Measurements from ENCODE around the gene TUT1.
"Not testable (repeated sequence)": the region's sequence is repeated elsewhere in the genome, so short reads cannot be mapped to it uniquely, and the experiment has no call there.

TUT1 gene

GRCh38 chr11:62604460-62605120 lies 13.3 kb upstream of the TUT1 start:
- DNase-seq (ENCODE audit: low spot score) = peak; percentile 40

- no peak for DNase-seq (ENCODE audit: low spot score)
Observed at GRCh38 chr11:62603776-62604299, 12.5 kb upstream of the TUT1 start.

- DNase-seq (ENCODE audit: low spot score) = no peak
Observed at GRCh38 chr11:62603072-62603408, 11.7 kb upstream of the TUT1 start.

- peak; percentile 84 for DNase-seq (ENCODE audit: low spot score)
Observed at GRCh38 chr11:62602141-62603071, 11.1 kb upstream of the TUT1 start.

GRCh38 chr11:62601372-62602140 lies 10.2 kb upstream of the TUT1 start, which contains the start of gene MTA2:
MTA2 (minus strand) TSS chr11:62601865; CDS start chr11:62601450, 415 bp downstream.
- peak; percentile 98 for DNase-seq (ENCODE audit: low spot score)

GRCh38 chr11:62601122-62601371 lies 9.7 kb upstream of the TUT1 start:
- no peak for DNase-seq (ENCODE audit: low spot score)

GRCh38 chr11:62600367-62601121 lies 9.2 kb upstream of the TUT1 start:
- DNase-seq (ENCODE audit: low spot score) = no peak

GRCh38 chr11:62599901-62600300 lies 8.6 kb upstream of the TUT1 start:
- DNase-seq (ENCODE audit: low spot score) = no peak

- peak; percentile 99 for DNase-seq (ENCODE audit: low spot score)
Observed at GRCh38 chr11:62599069-62599696, 7.9 kb upstream of the TUT1 start.

GRCh38 chr11:62595124-62595523 lies 3.8 kb upstream of the TUT1 start:
- no peak for DNase-seq (ENCODE audit: low spot score)

- peak; percentile 80 for DNase-seq (ENCODE audit: low spot score)
Observed at GRCh38 chr11:62593434-62594044, 2.2 kb upstream of the TUT1 start.

- no peak for DNase-seq (ENCODE audit: low spot score)
Observed at GRCh38 chr11:62592989-62593421, 1.7 kb upstream of the TUT1 start.

GRCh38 chr11:62592146-62592815 lies 958 bp upstream of the TUT1 start:
- DNase-seq (ENCODE audit: low spot score) = no peak

GRCh38 chr11:62588966-62589637 lies 2.2 kb downstream of the TUT1 start:
- DNase-seq (ENCODE audit: low spot score) = no peak

- not testable (repeated sequence) for DNase-seq (ENCODE audit: low spot score)
Observed at GRCh38 chr11:62585356-62585755, 6.0 kb downstream of the TUT1 start.

GRCh38 chr11:62581735-62582134 lies 9.6 kb downstream of the TUT1 start:
- DNase-seq (ENCODE audit: low spot score) = not testable (repeated sequence)

- DNase-seq (ENCODE audit: low spot score) = no peak
Observed at GRCh38 chr11:62580959-62581715, 10.2 kb downstream of the TUT1 start.

GRCh38 chr11:62579252-62579651 lies 12.1 kb downstream of the TUT1 start:
- DNase-seq (ENCODE audit: low spot score) = no peak

Data from SK-N-DZ (cell line).